HepG2 (cell line): ENCODE measurements around the gene CEACAM21. TPM values are rescaled to one million over a fixed set of nuclear protein-coding genes. Genes with fewer than 3 reads are reported as not detected.

Source experiments
- CBFB ChIP-seq: sonication (generic); formaldehyde crosslinking; IDR thresholded peaks from 2 replicates; pipeline ENCODE4 v1.4.0; 2020; ENCODE audit warnings: missing genetic modification reagents
- RAD51 ChIP-seq: fragments of 450-650 bp; IDR thresholded peaks from 2 replicates; pipeline ENCODE4 v1.6.1; 2016; ENCODE audit warnings: borderline replicate concordance
- SMAD3 ChIP-seq: sonication (generic); formaldehyde crosslinking; IDR thresholded peaks from 2 replicates; pipeline ENCODE4 v1.4.0; 2020; ENCODE audit warnings: missing genetic modification reagents
- STAT5B ChIP-seq: sonication (generic); formaldehyde crosslinking; IDR thresholded peaks from 2 replicates; pipeline ENCODE4 v1.4.0; 2020; ENCODE audit warnings: missing genetic modification reagents
- ZFP91 ChIP-seq: sonication (generic); formaldehyde crosslinking; IDR thresholded peaks from 2 replicates; pipeline ENCODE4 v1.9.0; 2022; ENCODE audit warnings: missing genetic modification reagents, mild to moderate bottlenecking, borderline replicate concordance
- ZNF574 ChIP-seq: sonication (generic); formaldehyde crosslinking; IDR thresholded peaks from 2 replicates; pipeline ENCODE4 v1.4.0; 2020; ENCODE audit warnings: missing genetic modification reagents
- ZNF792 ChIP-seq: IDR thresholded peaks from 2 replicates; pipeline ENCODE4 v1.6.1; 2016
- polyA plus RNA-seq, 8 experiments: library from polyadenylated mRNA; depleted of rRNA in 3 of 8; stranded (reverse) in 7 of 8; unstranded in 1 of 8; fragments of >200 nt; fragmentation: Illumina TruSeq in 4 of 8; extraction: Trizol in 4 of 8; gene quantifications; 2 replicates each; pipeline versions ENCODE4 v1.2.1 to v1.2.3, GENCODE V29; 2011 to 2016; ENCODE audit warnings: low read depth in 4 of 8, missing spikeins in 1 of 8, mixed read lengths in 1 of 8; ENCODE audit not compliant: insufficient read depth in 1 of 8
- total RNA-seq, 5 experiments: library from RNA; depleted of rRNA; stranded (reverse); fragments of >200 nt; fragmentation: Illumina TruSeq; extraction: Trizol; gene quantifications; 2 replicates each; pipeline ENCODE4 v1.2.3, GENCODE V29; 2016; ENCODE audit warnings: low read depth in 1 of 5

Gene CEACAM21
- total and polyA plus RNA-seq, 2 of the 13 experiments (the other 11 are each of a cell fraction or from before 2014, with no cell fraction given), result 0.05 TPM; not detected in 1

GRCh38 chr19:41616792-41617621 is 41.0 kb downstream of the CEACAM21 start (continued):
- no peak for TF ChIP-seq ZFP91 (CRISPR knock-in tag)
- TF ChIP-seq RAD51, result peak; percentile 32; the same call in 1 of the 2 replicates
- 0 out of 2 replicates have a peak, but pooled peaks have one; percentile 34 for TF ChIP-seq ZNF792 (CRISPR knock-in tag)
- TF ChIP-seq STAT5B (CRISPR knock-in tag), result 0 out of 2 replicates have a peak, but pooled peaks have one; percentile 39
- no peak for TF ChIP-seq SMAD3
- peak; percentile 20; the same call in 1 of the 2 replicates for TF ChIP-seq ZNF574
- TF ChIP-seq CBFB (CRISPR knock-in tag), result no peak
